Type B pancreatic cell (in vitro differentiated cells): ENCODE data around the gene MCOLN1. TPM values are rescaled to one million over a fixed set of nuclear protein-coding genes. Genes with fewer than 3 reads are reported as not detected.
A peak's percentile ranks its signal among the peaks of the same experiment; 100 is the strongest.

Experiments used
- DNase-seq: peaks from one replicate; pipeline ENCODE4 v3.0.0; 2021; ENCODE audit warnings: mixed read lengths; ENCODE audit not compliant: unreplicated experiment; ENCODE audit errors: extremely low spot score
- H3K27ac Mint-ChIP-seq: 2 replicates; pipeline ENCODE4 v1.8.0; 2021; ENCODE audit warnings: mild to moderate bottlenecking, mixed read lengths
- H3K27me3 Mint-ChIP-seq: 2 replicates; pipeline ENCODE4 v1.8.0; 2021; ENCODE audit warnings: mixed read lengths
- H3K36me3 Mint-ChIP-seq: 2 replicates; pipeline ENCODE4 v1.8.0; 2021; ENCODE audit warnings: mixed read lengths
- H3K4me1 Mint-ChIP-seq: one replicate; pipeline ENCODE4 v1.8.0; 2021; ENCODE audit warnings: mixed read lengths; ENCODE audit not compliant: unreplicated experiment
- H3K4me3 Mint-ChIP-seq: 2 replicates; pipeline ENCODE4 v1.8.0; 2021; ENCODE audit warnings: mild to moderate bottlenecking, mixed read lengths
- H3K9me3 Mint-ChIP-seq: 2 replicates; pipeline ENCODE4 v1.8.0; 2021; ENCODE audit warnings: mixed read lengths
- total RNA-seq: library from RNA; stranded (reverse); gene quantifications from 2 replicates; pipeline ENCODE4 v1.2.1, GENCODE V29; 2021; ENCODE audit warnings: low replicate concordance
- TF ChIP-seq, protein P1 (sequence below): fragments of 200-600 bp; sonication (generic); conservative IDR thresholded peaks from 2 replicates; pipeline ENCODE4 v1.5.0; 2021; ENCODE audit warnings: antibody characterized with exemption, mild to moderate bottlenecking

MCOLN1 gene
- total RNA-seq, 1 donor from 2014 or later: 24.0 TPM

DNA sequence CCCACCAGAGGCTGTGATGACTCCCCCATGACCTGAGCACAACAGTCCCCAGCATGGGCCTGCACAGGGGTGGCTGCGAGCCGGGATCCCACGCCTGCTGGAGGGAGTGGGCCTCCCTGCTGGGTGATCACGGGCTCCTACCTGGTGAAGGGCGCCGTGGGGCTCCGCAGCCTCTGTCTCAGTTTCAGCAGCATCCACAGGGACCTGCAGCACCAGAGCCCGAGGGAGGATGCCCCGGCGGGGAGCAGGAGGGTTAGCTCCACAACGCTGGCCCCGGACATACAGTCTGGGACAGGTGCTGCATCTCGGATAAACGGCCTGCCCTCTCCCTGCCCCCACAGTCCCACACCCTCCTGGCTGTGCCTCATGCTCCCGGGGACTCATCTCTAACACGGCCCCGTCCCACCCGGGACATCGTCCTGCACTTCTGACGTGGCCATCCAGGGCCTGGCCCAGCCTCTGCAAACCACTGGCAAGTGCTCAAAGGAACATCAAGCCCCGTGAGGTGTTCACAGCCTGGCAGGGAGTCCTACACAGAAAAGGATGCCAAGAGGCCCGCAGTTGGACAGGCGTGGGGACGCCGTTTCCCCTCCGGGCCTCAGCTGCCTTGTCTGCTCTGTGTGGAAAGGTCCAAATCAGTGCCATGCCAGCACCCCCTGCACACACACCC is 44.1 kb upstream of the MCOLN1 start:
- no peak for DNase-seq
- Mint-ChIP-seq H3K4me3 (no peak overlapping the region), H3K4me1 (peaks cover 14% of the 10 kb centered on the region), H3K27ac (no peak overlapping the region), H3K36me3 (no peaks in the 10 kb centered on the region), H3K9me3 (no peaks in the 10 kb centered on the region), H3K27me3 (no peaks in the 10 kb centered on the region)
- TF ChIP-seq, protein P1, sequence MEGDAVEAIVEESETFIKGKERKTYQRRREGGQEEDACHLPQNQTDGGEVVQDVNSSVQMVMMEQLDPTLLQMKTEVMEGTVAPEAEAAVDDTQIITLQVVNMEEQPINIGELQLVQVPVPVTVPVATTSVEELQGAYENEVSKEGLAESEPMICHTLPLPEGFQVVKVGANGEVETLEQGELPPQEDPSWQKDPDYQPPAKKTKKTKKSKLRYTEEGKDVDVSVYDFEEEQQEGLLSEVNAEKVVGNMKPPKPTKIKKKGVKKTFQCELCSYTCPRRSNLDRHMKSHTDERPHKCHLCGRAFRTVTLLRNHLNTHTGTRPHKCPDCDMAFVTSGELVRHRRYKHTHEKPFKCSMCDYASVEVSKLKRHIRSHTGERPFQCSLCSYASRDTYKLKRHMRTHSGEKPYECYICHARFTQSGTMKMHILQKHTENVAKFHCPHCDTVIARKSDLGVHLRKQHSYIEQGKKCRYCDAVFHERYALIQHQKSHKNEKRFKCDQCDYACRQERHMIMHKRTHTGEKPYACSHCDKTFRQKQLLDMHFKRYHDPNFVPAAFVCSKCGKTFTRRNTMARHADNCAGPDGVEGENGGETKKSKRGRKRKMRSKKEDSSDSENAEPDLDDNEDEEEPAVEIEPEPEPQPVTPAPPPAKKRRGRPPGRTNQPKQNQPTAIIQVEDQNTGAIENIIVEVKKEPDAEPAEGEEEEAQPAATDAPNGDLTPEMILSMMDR: no peak

DNA sequence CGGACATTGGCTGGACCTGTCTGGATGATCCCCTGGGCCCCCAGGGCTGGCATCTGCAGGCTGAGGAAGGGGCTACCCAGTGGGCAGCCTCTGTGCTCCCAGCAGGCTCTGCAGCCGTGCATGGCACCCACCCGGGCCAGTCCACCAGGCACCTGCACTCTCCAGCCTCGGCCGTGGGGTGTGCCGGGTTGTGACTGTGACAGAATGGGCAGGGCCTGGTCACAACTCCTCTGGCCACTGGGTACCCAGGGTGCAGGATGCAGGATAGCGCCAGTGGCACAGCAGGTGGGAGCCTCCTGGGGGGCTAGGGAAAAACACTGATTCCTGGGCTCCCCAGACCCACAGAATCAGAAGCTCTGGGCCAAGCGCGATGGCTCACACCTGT is 43.6 kb upstream of the MCOLN1 start:
- H3K9me3 Mint-ChIP-seq: no peaks in the 10 kb centered on the region

DNA sequence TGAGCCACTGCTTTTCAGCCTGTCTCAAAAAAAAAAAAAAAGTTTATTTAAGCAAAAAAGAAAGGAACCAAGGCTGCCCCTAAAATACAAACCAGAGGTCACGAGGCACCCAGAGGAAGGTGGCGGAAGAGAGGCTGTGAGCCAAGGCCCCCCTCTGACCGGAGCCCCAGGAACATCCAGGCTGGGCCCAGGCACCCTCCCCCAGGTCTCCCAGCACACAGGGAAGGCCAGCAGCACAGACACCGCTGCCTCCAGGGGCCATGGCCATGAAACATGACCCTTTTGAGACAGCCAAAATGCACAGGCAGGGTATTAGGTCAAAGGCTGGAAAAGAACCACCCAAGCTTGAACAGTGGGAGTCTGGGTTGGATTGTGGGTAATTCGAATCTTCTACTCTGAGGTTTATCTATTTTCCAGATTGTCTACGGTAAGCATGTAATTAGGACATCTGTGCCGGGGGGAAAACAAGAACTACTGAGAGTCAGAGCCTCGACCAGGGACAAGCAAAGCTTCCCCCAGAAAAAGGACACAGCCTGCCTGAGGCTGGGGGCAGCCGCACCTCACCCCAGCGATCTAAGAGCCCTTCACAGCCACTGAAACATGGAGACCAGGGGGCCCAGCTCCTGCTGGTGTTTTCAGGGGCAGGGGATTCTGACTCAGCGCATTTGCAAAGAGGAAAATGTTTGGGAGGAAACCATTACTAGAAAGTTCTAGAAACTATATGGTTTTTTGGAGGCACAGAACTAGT is 42.0 kb upstream of the MCOLN1 start:
- H3K36me3 Mint-ChIP-seq: no peaks in the 10 kb centered on the region
- no peak for DNase-seq
- no peaks in the 10 kb centered on the region for H3K27me3 Mint-ChIP-seq
- H3K27ac Mint-ChIP-seq: peak overlapping the region; percentile 86
- peaks cover 16% of the 10 kb centered on the region for H3K4me1 Mint-ChIP-seq
- no peaks in the 10 kb centered on the region for H3K9me3 Mint-ChIP-seq
- peak overlapping the region; percentile 52 for H3K4me3 Mint-ChIP-seq
- TF ChIP-seq, protein P1: no peak

More for the DNA sequence above, 43.6 kb upstream of the MCOLN1 start:
- TF ChIP-seq, protein P1: no peak
- DNase-seq: no peak
- Mint-ChIP-seq H3K27me3 (no peaks in the 10 kb centered on the region), H3K4me3 (no peak overlapping the region), H3K4me1 (peaks cover 16% of the 10 kb centered on the region), H3K36me3 (no peaks in the 10 kb centered on the region), H3K27ac (no peak overlapping the region)

DNA sequence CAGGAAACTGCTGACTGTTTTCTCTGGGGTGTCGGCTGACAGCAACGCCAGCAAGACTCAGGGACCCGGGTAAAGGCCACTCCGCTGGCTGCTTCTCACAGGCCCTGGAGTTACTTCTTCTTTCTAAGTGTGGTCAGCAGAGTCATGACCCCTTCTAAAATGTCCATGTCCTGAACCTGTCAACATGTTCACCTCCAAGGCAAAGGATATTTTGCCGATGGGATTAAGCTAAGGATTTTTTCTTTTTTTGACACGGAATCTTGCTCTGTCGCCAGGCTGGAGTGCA is 41.5 kb upstream of the MCOLN1 start:
- no peak for DNase-seq
- Mint-ChIP-seq H3K9me3 (no peaks in the 10 kb centered on the region), H3K27me3 (no peaks in the 10 kb centered on the region), H3K4me3 (no peak overlapping the region), H3K36me3 (no peaks in the 10 kb centered on the region), H3K27ac (no peak overlapping the region), H3K4me1 (peaks cover 16% of the 10 kb centered on the region)
- TF ChIP-seq, protein P1: no peak

DNA sequence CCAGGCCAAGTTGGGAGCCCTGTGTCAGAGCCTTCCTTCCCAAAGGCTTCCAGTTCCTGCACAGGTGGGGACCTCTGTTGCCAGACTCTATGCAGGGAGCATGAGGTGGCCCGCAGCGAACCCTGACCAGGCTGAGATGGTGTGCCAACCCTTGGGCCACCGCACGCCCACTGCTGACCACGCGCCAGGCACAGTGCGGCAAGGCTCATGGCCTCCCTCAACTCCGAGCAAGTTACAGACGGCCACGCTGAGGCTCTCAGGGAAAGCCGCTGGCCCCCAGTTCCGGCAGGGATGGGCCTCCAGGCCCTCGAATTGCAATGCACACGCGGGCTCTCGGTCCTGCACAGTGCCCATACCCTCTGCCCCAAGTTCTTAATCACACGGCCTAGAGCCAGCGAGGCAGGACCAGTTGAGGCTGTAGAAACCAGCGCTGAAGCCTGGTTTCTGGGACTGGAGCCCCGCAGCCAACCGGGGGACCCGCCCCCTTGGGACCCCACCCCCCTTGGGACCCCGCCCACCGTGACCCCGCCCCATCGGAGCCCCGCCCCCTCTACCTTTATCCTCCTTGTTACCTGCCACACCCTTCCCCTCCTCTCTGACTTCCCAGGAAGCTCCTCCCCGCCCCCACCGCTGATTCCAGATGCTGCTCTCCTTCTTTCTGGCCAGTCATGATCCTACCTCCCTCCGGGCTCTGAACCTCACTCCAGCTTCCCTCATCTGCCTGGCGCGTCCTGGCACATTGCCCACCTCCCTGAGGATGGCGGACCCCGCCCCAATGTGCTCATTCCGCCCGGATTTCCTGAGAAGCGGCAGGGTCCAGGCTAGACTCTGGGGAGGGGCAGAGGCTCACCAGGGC is 39.6 kb upstream of the MCOLN1 start:
- Mint-ChIP-seq H3K4me3 (no peak overlapping the region), H3K36me3 (no peaks in the 10 kb centered on the region), H3K9me3 (no peaks in the 10 kb centered on the region), H3K27me3 (no peaks in the 10 kb centered on the region), H3K27ac (peak overlapping the region; percentile 74), H3K4me1 (peaks cover 16% of the 10 kb centered on the region)
- DNase-seq: no peak
- TF ChIP-seq, protein P1: no peak
